ENCODE measurements around the gene PKD2L1. TPM values are rescaled to one million over a fixed set of nuclear protein-coding genes. Genes with fewer than 3 reads are reported as not detected.

Gene PKD2L1
- total and polyA plus RNA-seq, 10 of the 15 experiments (the other 5 are each of a cell fraction or from before 2014, with no cell fraction given), result 0.05 to 0.17 (median 0.08) TPM; not detected in 6

DNA sequence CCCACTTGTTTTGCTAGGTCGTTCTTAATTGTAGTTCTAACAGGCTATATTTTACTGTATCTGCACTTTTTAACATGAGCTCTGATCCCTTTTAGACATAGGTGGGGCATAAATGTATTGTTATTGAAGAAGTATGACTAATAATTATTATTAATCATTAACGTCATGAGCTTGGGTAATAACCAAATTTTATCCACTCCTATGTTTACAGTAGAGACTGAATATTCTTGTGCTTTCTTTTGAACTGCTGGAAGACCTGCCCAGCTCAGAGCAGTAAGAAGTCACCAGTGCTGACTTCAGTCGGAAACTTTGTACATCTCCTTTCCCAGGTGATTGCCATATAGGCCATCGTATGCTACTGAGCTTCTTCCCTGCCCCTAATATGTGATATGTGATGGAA lies 18.7 kb downstream of the PKD2L1 start (continued):
- TF ChIP-seq, protein P1, sequence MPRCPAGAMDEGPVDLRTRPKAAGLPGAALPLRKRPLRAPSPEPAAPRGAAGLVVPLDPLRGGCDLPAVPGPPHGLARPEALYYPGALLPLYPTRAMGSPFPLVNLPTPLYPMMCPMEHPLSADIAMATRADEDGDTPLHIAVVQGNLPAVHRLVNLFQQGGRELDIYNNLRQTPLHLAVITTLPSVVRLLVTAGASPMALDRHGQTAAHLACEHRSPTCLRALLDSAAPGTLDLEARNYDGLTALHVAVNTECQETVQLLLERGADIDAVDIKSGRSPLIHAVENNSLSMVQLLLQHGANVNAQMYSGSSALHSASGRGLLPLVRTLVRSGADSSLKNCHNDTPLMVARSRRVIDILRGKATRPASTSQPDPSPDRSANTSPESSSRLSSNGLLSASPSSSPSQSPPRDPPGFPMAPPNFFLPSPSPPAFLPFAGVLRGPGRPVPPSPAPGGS (IDR thresholded peaks at IDR 0.05; ENCODE audit: borderline replicate concordance, insufficient read depth, low read depth, low read length, poor library complexity, severe bottlenecking), result no peak
- TF ChIP-seq CEBPB (IDR thresholded peaks at IDR 0.05; ENCODE audit: borderline replicate concordance in 1 of 2, low read depth in 2 of 2, low read length in 2 of 2), result no peak
- TF ChIP-seq RBBP5 (conservative IDR thresholded peaks at IDR 0.05), result no peak
- TF ChIP-seq, protein P2, sequence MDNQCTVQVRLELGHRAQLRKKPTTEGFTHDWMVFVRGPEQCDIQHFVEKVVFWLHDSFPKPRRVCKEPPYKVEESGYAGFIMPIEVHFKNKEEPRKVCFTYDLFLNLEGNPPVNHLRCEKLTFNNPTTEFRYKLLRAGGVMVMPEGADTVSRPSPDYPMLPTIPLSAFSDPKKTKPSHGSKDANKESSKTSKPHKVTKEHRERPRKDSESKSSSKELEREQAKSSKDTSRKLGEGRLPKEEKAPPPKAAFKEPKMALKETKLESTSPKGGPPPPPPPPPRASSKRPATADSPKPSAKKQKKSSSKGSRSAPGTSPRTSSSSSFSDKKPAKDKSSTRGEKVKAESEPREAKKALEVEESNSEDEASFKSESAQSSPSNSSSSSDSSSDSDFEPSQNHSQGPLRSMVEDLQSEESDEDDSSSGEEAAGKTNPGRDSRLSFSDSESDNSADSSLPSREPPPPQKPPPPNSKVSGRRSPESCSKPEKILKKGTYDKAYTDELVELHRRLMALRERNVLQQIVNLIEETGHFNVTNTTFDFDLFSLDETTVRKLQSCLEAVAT (IDR thresholded peaks at IDR 0.05), result no peak
- TF ChIP-seq USF2 (IDR thresholded peaks at IDR 0.05; ENCODE audit: borderline replicate concordance, low read depth, low read length), result no peak
- no peak for TF ChIP-seq ZBTB11 (CRISPR knock-in tag; IDR thresholded peaks at IDR 0.05)
